Stomach (tissue), 9 donors: ENCODE data around the gene TLR9. TPM values are rescaled to one million over a fixed set of nuclear protein-coding genes. Genes with fewer than 3 reads are reported as not detected.

Source experiments
- DNase-seq, 2 donors: peaks; one replicate each; pipeline versions ENCODE4 v3.0.0 to v3.0.0-alpha.2; 2013 to 2019
- H3K27ac ChIP-seq, 5 donors: fragments of 200-600 bp in 4 of 5; sonication (generic) in 4 of 5; one replicate each; pipeline ENCODE4 v1.5.1; 2013 to 2019; ENCODE audit warnings: mild to moderate bottlenecking in 1 of 5, moderate library complexity in 1 of 5
- H3K27me3 ChIP-seq, 3 donors: fragments of 200-600 bp; sonication (generic); one replicate each; pipeline ENCODE4 v1.5.1; 2017 to 2019; ENCODE audit warnings: mixed run types in 1 of 3
- H3K36me3 ChIP-seq, 4 donors: fragments of 200-600 bp; sonication (generic); 1 replicate in 3 of 4; 2 replicates in 1 of 4; pipeline ENCODE4 v1.5.1; 2016 to 2019
- H3K4me1 ChIP-seq, 4 donors: fragments of 200-600 bp; sonication (generic); one replicate each; pipeline ENCODE4 v1.5.1; 2016 to 2019
- H3K4me3 ChIP-seq, 4 donors: fragments of 200-600 bp; sonication (generic) in 3 of 4; one replicate each; pipeline ENCODE4 v1.5.1; 2016 to 2019; ENCODE audit warnings: mild to moderate bottlenecking in 1 of 4
- H3K9me3 ChIP-seq, 4 donors: fragments of 200-600 bp; sonication (generic); one replicate each; pipeline ENCODE4 v1.5.1; 2016 to 2019
- CTCF ChIP-seq, 7 experiments: fragments of 450-650 bp in 4 of 7; fragments of 200-600 bp in 3 of 7; sonication (generic) in 3 of 7; IDR thresholded peaks; one replicate each; pipeline ENCODE4 v1.5.1; 2016 to 2019; ENCODE audit warnings: antibody characterized with exemption in 7 of 7, control low read depth in 2 of 7, mild to moderate bottlenecking in 1 of 7
- EP300 ChIP-seq: sonication (generic); formaldehyde crosslinking; IDR thresholded peaks from one replicate; pipeline ENCODE4 v1.6.1; 2017; ENCODE audit warnings: antibody characterized with exemption
- POLR2A ChIP-seq, 4 donors: fragments of 450-650 bp; IDR thresholded peaks; one replicate each; pipeline ENCODE4 v1.6.1; 2016; ENCODE audit warnings: antibody characterized with exemption in 4 of 4, control low read depth in 2 of 4, mild to moderate bottlenecking in 1 of 4, moderate library complexity in 1 of 4
- POLR2AphosphoS5 ChIP-seq, 3 donors: sonication (generic); formaldehyde crosslinking; IDR thresholded peaks; one replicate each; pipeline ENCODE4 v1.6.1; 2016; ENCODE audit warnings: antibody characterized with exemption in 3 of 3
- WGBS, 5 donors: extraction: QIAGEN DNeasy Blood & Tissue Kit in 3 of 5; methylation state at CpG; one replicate each; pipeline versions ENCODE4 v1.1.5 to v1.1.7; 2013 to 2018; 5-methylcytosine and 5-hydroxymethylcytosine counted together
- intact Hi-C: fragments of 100-400 bp; cut with DNase I; formaldehyde crosslinking; loops from one replicate; pipeline ENCODE4 v1.15.1; 2023; ENCODE audit warnings: low total_unique reads
- polyA plus RNA-seq, 3 donors: library from polyadenylated mRNA; stranded (reverse); fragments of 200-250 nt; gene quantifications; one replicate each; pipeline ENCODE4 v1.2.3, GENCODE V29; 2013
- total RNA-seq, 5 donors: library from RNA; depleted of rRNA; stranded (reverse); fragments of >200 nt; gene quantifications; one replicate each; pipeline versions ENCODE4 v1.1.0 to v1.2.3, GENCODE V29; 2014 to 2016
- donor health status: healthy with polysubstance abuse.
- donor health status: Bipolar disorder and iron deficiency.
- donor health status: healthy.

TLR9 gene
- total and polyA plus RNA-seq, 8 donors, result 0.18 TPM; not detected in 7

- Histone ChIP-seq H3K9me3 (no peaks in the 10 kb centered on the region), H3K4me3 (no peak overlapping the region), H3K36me3 (peaks cover 33 to 54% (median 50%) of the 10 kb centered on the region in 4 donors), H3K27me3 (no peaks in the 10 kb centered on the region), H3K27ac (peak overlapping the region in 1 of 5 donors; percentile 11), H3K4me1 (peaks cover 30 to 69% (median 62%) of the 10 kb centered on the region in 4 donors)
- no peak for DNase-seq
- TF ChIP-seq POLR2AphosphoS5 (IDR thresholded peaks at IDR 0.05) (no peak), POLR2A (IDR thresholded peaks at IDR 0.05) (no peak), CTCF (IDR thresholded peaks at IDR 0.05) (no peak), EP300 (no peak)
- 86 to 91% (median 88%) methylated on average over 14 to 15 of the region's 15 CpGs for WGBS, 5 donors
- intact Hi-C loops, result no loop called here
Measured at GRCh38 chr3:52234516-52235447, 9.3 kb upstream of the TLR9 start.

GRCh38 chr3:52233968-52234367, 8.5 kb upstream of the TLR9 start:
- WGBS, 5 donors, result 55 to 84% (median 69%) methylated on average over 2 to 3 of the region's 3 CpGs
- intact Hi-C loops, result no loop called here
- Histone ChIP-seq H3K36me3 (peaks cover 41 to 63% (median 58%) of the 10 kb centered on the region in 4 donors), H3K27ac (no peak overlapping the region), H3K4me3 (no peak overlapping the region), H3K9me3 (no peaks in the 10 kb centered on the region), H3K4me1 (peaks cover 26 to 64% (median 56%) of the 10 kb centered on the region in 4 donors), H3K27me3 (no peaks in the 10 kb centered on the region)
- TF ChIP-seq EP300 (no peak), CTCF (IDR thresholded peaks at IDR 0.05) (no peak), POLR2AphosphoS5 (IDR thresholded peaks at IDR 0.05) (no peak), POLR2A (IDR thresholded peaks at IDR 0.05) (no peak)
- no peak for DNase-seq

GRCh38 chr3:52233108-52233591, 7.7 kb upstream of the TLR9 start:
- H3K27ac ChIP-seq, result peak overlapping the region in 1 of 5 donors; percentile 0
- no peak for DNase-seq
- no peak overlapping the region for H3K4me3 ChIP-seq
- no peak for TF ChIP-seq CTCF (IDR thresholded peaks at IDR 0.05)
- no peak for TF ChIP-seq POLR2A (IDR thresholded peaks at IDR 0.05)
- TF ChIP-seq EP300, result no peak
- no peak for TF ChIP-seq POLR2AphosphoS5 (IDR thresholded peaks at IDR 0.05)
- H3K27me3 ChIP-seq, result no peaks in the 10 kb centered on the region
- peaks cover 21 to 58% (median 50%) of the 10 kb centered on the region in 4 donors for H3K4me1 ChIP-seq
- 90 to 95% (median 92%) methylated on average over 5 of the region's 5 CpGs for WGBS, 5 donors
- H3K36me3 ChIP-seq, result peaks cover 49 to 71% (median 67%) of the 10 kb centered on the region in 4 donors
- no peaks in the 10 kb centered on the region for H3K9me3 ChIP-seq
- intact Hi-C loops, result no loop called here

- no peaks in the 10 kb centered on the region for H3K27me3 ChIP-seq
- TF ChIP-seq EP300 (no peak), POLR2AphosphoS5 (IDR thresholded peaks at IDR 0.05) (no peak), CTCF (IDR thresholded peaks at IDR 0.05) (no peak), POLR2A (IDR thresholded peaks at IDR 0.05) (no peak)
- no peaks in the 10 kb centered on the region for H3K9me3 ChIP-seq
- no peak for DNase-seq
- peaks cover 50 to 77% (median 73%) of the 10 kb centered on the region in 4 donors for H3K36me3 ChIP-seq
- H3K4me1 ChIP-seq, result peaks cover 15 to 51% (median 43%) of the 10 kb centered on the region in 4 donors
- peak overlapping the region in 1 of 5 donors; percentile 0 for H3K27ac ChIP-seq
- 87 to 88% (median 88%) methylated on average over 28 of the region's 28 CpGs for WGBS, 5 donors
- intact Hi-C loops, result no loop called here
- H3K4me3 ChIP-seq, result no peak overlapping the region
Measured at GRCh38 chr3:52232279-52233107, 7.0 kb upstream of the TLR9 start.
